SU-DHL-6 (cell line): ENCODE results near the gene TMEM52B.

ENCODE experiments used
- CTCF ChIP-seq: fragments of 200-600 bp; sonication (generic); IDR thresholded peaks from one replicate; pipeline ENCODE4 v1.5.1; 2017; ENCODE audit warnings: antibody characterized with exemption, mild to moderate bottlenecking, low read length, moderate library complexity; ENCODE audit not compliant: insufficient read depth, poor library complexity, severe bottlenecking
- EZH2phosphoT487 ChIP-seq: fragments of 200-600 bp; sonication (generic), shearing (Covaris generic); conservative IDR thresholded peaks from 2 replicates; pipeline ENCODE4 v1.6.1; 2018; ENCODE audit warnings: mild to moderate bottlenecking, antibody characterized with exemption, low read length, moderate library complexity, mixed read lengths

GRCh38 chr12:10165421-10165820 is 13.4 kb upstream of the TMEM52B start:
- no peak for TF ChIP-seq CTCF
- no peak for TF ChIP-seq EZH2phosphoT487
